ENCODE data around the gene KPNA2. TPM values are rescaled to one million over a fixed set of nuclear protein-coding genes. Genes with fewer than 3 reads are reported as not detected.
A peak's percentile ranks its signal among the peaks of the same experiment; 100 is the strongest.
"Not testable (repeated sequence)": the region's sequence is repeated elsewhere in the genome, so short reads cannot be mapped to it uniquely, and the experiment has no call there.

The KPNA2 gene
- total RNA-seq, 5 donors from 2014 or later (not counting 1 experiment from before 2014, with no cell fraction given) = 10.1 to 58.1 (median 13.9) TPM

DNA sequence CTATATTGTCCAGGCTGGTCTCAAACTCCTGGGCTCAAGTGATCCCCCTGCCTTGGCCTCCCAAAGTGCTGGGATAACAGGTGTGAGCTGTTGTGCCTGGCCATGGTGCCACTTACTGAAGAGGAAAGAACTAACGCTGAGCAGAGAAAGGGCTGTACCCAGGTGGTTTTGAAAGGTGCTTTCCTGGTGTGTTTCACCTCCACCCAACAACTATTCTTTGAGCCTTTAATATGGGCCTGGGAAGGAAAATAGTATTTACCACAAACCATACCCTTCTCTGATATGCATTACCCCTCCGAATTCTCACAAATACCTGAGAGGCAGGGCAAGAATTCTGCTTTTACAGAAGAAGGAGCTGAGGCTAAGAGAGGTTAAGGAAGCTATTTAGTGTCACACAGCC, 24.8 kb downstream of the KPNA2 start:
- Histone ChIP-seq H3K27ac (ENCODE audit: low read length) (no peak overlapping the region), H3K4me1 (ENCODE audit: control insufficient read depth in 1 of 2, extremely low read depth in 1 of 2, insufficient read depth in 2 of 2, low read length in 2 of 2) (peaks cover 0 to 5% of the 10 kb centered on the region in 2 experiments), H3K27me3 (replicated peaks in 1 of 2; ENCODE audit: control insufficient read depth in 2 of 2, extremely low read depth in 1 of 2, insufficient read depth in 2 of 2, low read length in 1 of 2) (peaks cover 0 to 3% of the 10 kb centered on the region in 2 experiments), H3K36me3 (ENCODE audit: control insufficient read depth in 2 of 2, extremely low read depth in 1 of 2, insufficient read depth in 1 of 2, low read length in 1 of 2) (no peaks in the 10 kb centered on the region), H3K4me3 (ENCODE audit: control insufficient read depth in 1 of 2, extremely low read depth in 1 of 2, low read length in 1 of 2) (no peak overlapping the region), H3K9me3 (no peaks in the 10 kb centered on the region)
- DNase-seq = peak in 1 of 35 experiments; percentile 16
- CTCF ChIA-PET = interaction anchor here (0.6 to 1.2 kb wide), 3 partner anchors 31 to 404 kb away, joined by 3 to 5 read pairs (median 4); no protein-coding TSS in a partner anchor
- POLR2A ChIA-PET = no interaction called here
- H3K36me3 Mint-ChIP-seq = no peaks in the 10 kb centered on the region
- H3K27me3 Mint-ChIP-seq = no peaks in the 10 kb centered on the region
- peak overlapping the region in 1 of 3 donors; percentile 15 for H3K4me3 Mint-ChIP-seq
- peaks cover 0 to 35% (median 4%) of the 10 kb centered on the region in 3 donors for H3K4me1 Mint-ChIP-seq
- no peaks in the 10 kb centered on the region for H3K9me3 Mint-ChIP-seq
- WGBS (ENCODE audit: insufficient coverage) = no CpG with 5 or more reads among the region's 2 CpGs
- no peak overlapping the region for H3K27ac Mint-ChIP-seq
- peak in 1 of 4 experiments; percentile 87 for ATAC-seq (replicated peaks in 1 of 4)

DNA sequence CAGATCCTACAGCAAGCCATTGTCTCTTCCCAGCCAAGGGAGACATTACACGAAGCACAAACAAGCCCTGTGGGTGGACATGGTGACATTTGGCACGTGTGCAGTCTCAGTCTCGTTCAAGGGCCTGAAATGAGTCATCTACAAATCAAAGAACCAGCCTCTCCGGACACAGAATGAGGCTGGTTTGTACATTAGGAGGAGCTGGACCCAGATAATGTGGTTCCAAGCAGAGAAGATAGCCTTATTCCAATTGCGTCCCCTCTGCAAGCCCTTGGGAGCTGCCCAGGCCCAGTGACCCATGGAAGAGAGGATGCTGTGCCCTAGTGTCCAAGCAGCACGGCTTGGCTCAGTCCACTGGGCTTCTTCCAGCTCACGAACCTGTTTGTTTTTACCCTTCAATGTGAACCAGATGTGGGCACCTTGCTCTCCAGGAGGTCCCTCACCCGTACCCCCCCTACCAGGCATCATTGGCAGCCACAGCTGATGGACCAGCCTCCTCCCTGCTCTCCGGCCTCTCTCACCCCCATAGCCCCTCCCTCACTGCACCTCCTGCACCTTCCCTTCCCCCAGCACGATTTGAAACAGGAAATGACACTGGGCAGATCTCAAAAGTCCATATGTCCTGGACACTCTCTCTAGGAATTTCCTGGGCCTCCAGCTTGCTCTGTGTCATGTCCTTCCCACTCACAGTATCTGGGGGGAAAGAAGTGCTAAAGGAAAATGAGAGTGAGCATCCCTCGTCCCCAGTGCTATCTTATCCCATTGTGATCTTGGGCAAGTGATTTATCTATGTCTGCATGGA, 26.2 kb downstream of the KPNA2 start:
- 55% methylated on average over 7 of the region's 11 CpGs for WGBS (ENCODE audit: insufficient coverage)
- Histone ChIP-seq H3K27me3 (replicated peaks in 1 of 2; ENCODE audit: control insufficient read depth in 2 of 2, extremely low read depth in 1 of 2, insufficient read depth in 2 of 2, low read length in 1 of 2) (peaks cover 0 to 3% of the 10 kb centered on the region in 2 experiments), H3K36me3 (ENCODE audit: control insufficient read depth in 2 of 2, extremely low read depth in 1 of 2, insufficient read depth in 1 of 2, low read length in 1 of 2) (no peaks in the 10 kb centered on the region), H3K4me1 (ENCODE audit: control insufficient read depth in 1 of 2, extremely low read depth in 1 of 2, insufficient read depth in 2 of 2, low read length in 2 of 2) (peaks cover 0 to 5% of the 10 kb centered on the region in 2 experiments), H3K9me3 (no peaks in the 10 kb centered on the region), H3K27ac (ENCODE audit: low read length) (no peak overlapping the region), H3K4me3 (ENCODE audit: control insufficient read depth in 1 of 2, extremely low read depth in 1 of 2, low read length in 1 of 2) (no peak overlapping the region)
- H3K4me1 Mint-ChIP-seq = peaks cover 0 to 35% (median 4%) of the 10 kb centered on the region in 3 donors
- H3K27me3 Mint-ChIP-seq = no peaks in the 10 kb centered on the region
- ChIA-PET POLR2A (no interaction called here), CTCF (no interaction called here)
- ATAC-seq (replicated peaks in 1 of 4) (no peak), DNase-seq (no peak)
- no peaks in the 10 kb centered on the region for H3K9me3 Mint-ChIP-seq
- H3K36me3 Mint-ChIP-seq = no peaks in the 10 kb centered on the region
- no peak overlapping the region for H3K4me3 Mint-ChIP-seq
- H3K27ac Mint-ChIP-seq = no peak overlapping the region

DNA sequence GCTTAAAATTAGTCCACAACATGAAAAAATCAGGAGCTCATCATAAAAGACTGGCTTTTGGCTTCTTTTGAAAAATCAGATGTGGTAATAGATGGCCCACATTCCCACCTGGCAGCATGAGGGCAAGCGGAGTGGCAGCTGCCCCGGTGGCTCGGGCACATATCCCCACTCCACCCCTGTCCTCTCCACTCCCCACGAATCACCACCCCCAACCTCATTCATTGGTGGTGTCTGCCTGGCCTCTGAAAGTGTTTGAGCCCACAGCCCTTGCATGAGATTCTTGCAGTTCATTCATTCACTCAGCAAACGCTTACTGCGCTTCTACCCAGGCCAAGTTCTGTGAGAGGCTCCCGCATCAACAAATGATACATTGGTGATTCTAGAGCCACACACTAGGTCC, 29.8 kb downstream of the KPNA2 start:
- not testable (repeated sequence) for H3K27me3 ChIP-seq (replicated peaks in 1 of 2; ENCODE audit: control insufficient read depth in 2 of 2, extremely low read depth in 1 of 2, insufficient read depth in 2 of 2, low read length in 1 of 2); H3K27ac Mint-ChIP-seq; H3K27me3 Mint-ChIP-seq; H3K36me3 ChIP-seq (ENCODE audit: control insufficient read depth in 2 of 2, extremely low read depth in 1 of 2, insufficient read depth in 1 of 2, low read length in 1 of 2); H3K27ac ChIP-seq (ENCODE audit: low read length); H3K4me3 Mint-ChIP-seq; H3K4me1 ChIP-seq (ENCODE audit: control insufficient read depth in 1 of 2, extremely low read depth in 1 of 2, insufficient read depth in 2 of 2, low read length in 2 of 2); H3K4me1 Mint-ChIP-seq; DNase-seq; H3K4me3 ChIP-seq (ENCODE audit: control insufficient read depth in 1 of 2, extremely low read depth in 1 of 2, low read length in 1 of 2); H3K9me3 Mint-ChIP-seq; H3K9me3 ChIP-seq; ATAC-seq (replicated peaks in 1 of 4); H3K36me3 Mint-ChIP-seq
- POLR2A ChIA-PET = interaction anchor here (0.6 kb wide), 2 partner anchors 22 to 117 kb away, joined by 3 to 4 read pairs; no protein-coding TSS in a partner anchor
- 81% methylated on average over 3 of the region's 7 CpGs for WGBS (ENCODE audit: insufficient coverage)
- CTCF ChIA-PET = interaction anchor here in 1 of 2 donors (0.7 kb wide), 1 partner anchor 54 kb away, joined by 3 read pairs; no protein-coding TSS in a partner anchor

DNA sequence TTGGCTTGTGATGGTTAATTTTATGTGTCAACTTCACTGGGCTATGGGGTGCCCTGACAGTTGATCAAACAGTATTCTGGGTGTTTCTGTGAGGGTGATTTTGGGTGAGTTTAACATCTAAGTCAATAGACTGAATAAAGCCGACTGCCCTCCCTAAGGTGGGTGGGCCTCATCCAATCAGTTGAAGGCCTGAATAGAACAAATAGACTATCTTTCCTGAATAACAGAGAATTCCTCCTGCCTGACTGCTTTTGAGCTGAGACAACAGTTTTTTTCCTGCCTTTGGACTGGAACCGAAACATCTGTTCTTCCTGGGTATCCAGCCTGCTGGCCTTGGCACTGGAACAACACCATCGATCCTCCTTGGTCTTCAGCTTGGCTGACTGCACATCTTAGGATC, 33.0 kb downstream of the KPNA2 start:
- H3K27me3 Mint-ChIP-seq; H3K9me3 ChIP-seq; H3K4me3 ChIP-seq (ENCODE audit: control insufficient read depth in 1 of 2, extremely low read depth in 1 of 2, low read length in 1 of 2); H3K27ac Mint-ChIP-seq; H3K4me1 Mint-ChIP-seq; H3K27ac ChIP-seq (ENCODE audit: low read length); H3K36me3 Mint-ChIP-seq; CTCF ChIA-PET; H3K27me3 ChIP-seq (replicated peaks in 1 of 2; ENCODE audit: control insufficient read depth in 2 of 2, extremely low read depth in 1 of 2, insufficient read depth in 2 of 2, low read length in 1 of 2); H3K4me1 ChIP-seq (ENCODE audit: control insufficient read depth in 1 of 2, extremely low read depth in 1 of 2, insufficient read depth in 2 of 2, low read length in 2 of 2); H3K36me3 ChIP-seq (ENCODE audit: control insufficient read depth in 2 of 2, extremely low read depth in 1 of 2, insufficient read depth in 1 of 2, low read length in 1 of 2); POLR2A ChIA-PET; ATAC-seq (replicated peaks in 1 of 4); H3K4me3 Mint-ChIP-seq; H3K9me3 Mint-ChIP-seq; DNase-seq: not testable (repeated sequence)
- WGBS (ENCODE audit: insufficient coverage) = 100% methylated on average over 1 of the region's 3 CpGs

- not testable (repeated sequence) for H3K4me3 ChIP-seq (ENCODE audit: control insufficient read depth in 1 of 2, extremely low read depth in 1 of 2, low read length in 1 of 2); DNase-seq; H3K27ac ChIP-seq (ENCODE audit: low read length); H3K36me3 Mint-ChIP-seq; H3K4me1 Mint-ChIP-seq; H3K9me3 Mint-ChIP-seq; H3K27me3 ChIP-seq (replicated peaks in 1 of 2; ENCODE audit: control insufficient read depth in 2 of 2, extremely low read depth in 1 of 2, insufficient read depth in 2 of 2, low read length in 1 of 2); H3K9me3 ChIP-seq; H3K27ac Mint-ChIP-seq; H3K4me1 ChIP-seq (ENCODE audit: control insufficient read depth in 1 of 2, extremely low read depth in 1 of 2, insufficient read depth in 2 of 2, low read length in 2 of 2); H3K4me3 Mint-ChIP-seq; H3K27me3 Mint-ChIP-seq; H3K36me3 ChIP-seq (ENCODE audit: control insufficient read depth in 2 of 2, extremely low read depth in 1 of 2, insufficient read depth in 1 of 2, low read length in 1 of 2)
- POLR2A ChIA-PET = interaction anchor here in 1 of 2 donors (0.6 kb wide), 1 partner anchor 367 kb away, joined by 13 read pairs; no protein-coding TSS in a partner anchor
- peak in 1 of 4 experiments; percentile 27 for ATAC-seq (replicated peaks in 1 of 4)
- CTCF ChIA-PET = interaction anchor here in 1 of 2 donors (0.6 kb wide), 1 partner anchor 865 kb away, joined by 5 read pairs; no protein-coding TSS in a partner anchor
- 86% methylated on average over 9 of the region's 15 CpGs for WGBS (ENCODE audit: insufficient coverage)
Observed at GRCh38 chr17:68070582-68071444, 35.3 kb downstream of the KPNA2 start.

DNA sequence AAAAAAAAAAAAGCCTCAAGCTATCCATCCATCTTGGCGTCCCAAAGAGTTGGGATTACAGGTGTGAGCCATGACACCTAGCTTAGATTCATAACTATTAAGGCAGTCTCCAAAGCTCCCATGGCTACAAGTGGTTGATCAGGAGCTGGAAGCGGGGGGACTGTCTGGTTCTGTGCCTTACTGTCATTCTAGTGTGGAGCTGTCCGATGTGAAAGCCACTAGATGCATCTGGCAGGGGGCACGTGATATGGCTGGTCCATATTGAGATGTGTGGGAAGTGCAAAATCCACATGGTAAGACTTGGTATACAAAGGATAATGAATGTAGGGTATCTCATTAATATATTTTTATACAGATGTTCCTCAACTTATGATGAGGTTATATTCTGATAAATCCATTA, 38.7 kb downstream of the KPNA2 start:
- no peaks in the 10 kb centered on the region for H3K9me3 ChIP-seq
- ATAC-seq (replicated peaks in 1 of 4) = no peak
- POLR2A ChIA-PET = interaction anchor here in 1 of 2 donors (0.7 kb wide), 1 partner anchor 107 kb away, joined by 6 read pairs; no protein-coding TSS in a partner anchor
- H3K4me1 Mint-ChIP-seq = no peaks in the 10 kb centered on the region
- no CpG with 5 or more reads among the region's 4 CpGs for WGBS (ENCODE audit: insufficient coverage)
- H3K4me3 Mint-ChIP-seq = no peak overlapping the region
- no peaks in the 10 kb centered on the region for H3K4me1 ChIP-seq (ENCODE audit: control insufficient read depth in 1 of 2, extremely low read depth in 1 of 2, insufficient read depth in 2 of 2, low read length in 2 of 2)
- no peaks in the 10 kb centered on the region for H3K27me3 ChIP-seq (replicated peaks in 1 of 2; ENCODE audit: control insufficient read depth in 2 of 2, extremely low read depth in 1 of 2, insufficient read depth in 2 of 2, low read length in 1 of 2)
- no peak for DNase-seq
- CTCF ChIA-PET = no interaction called here
- H3K4me3 ChIP-seq (ENCODE audit: control insufficient read depth in 1 of 2, extremely low read depth in 1 of 2, low read length in 1 of 2) = no peak overlapping the region
- no peak overlapping the region for H3K27ac ChIP-seq (ENCODE audit: low read length)
- H3K27ac Mint-ChIP-seq = no peak overlapping the region
- H3K27me3 Mint-ChIP-seq = no peaks in the 10 kb centered on the region
- H3K36me3 ChIP-seq (ENCODE audit: control insufficient read depth in 2 of 2, extremely low read depth in 1 of 2, insufficient read depth in 1 of 2, low read length in 1 of 2) = peaks cover 0 to 4% of the 10 kb centered on the region in 2 donors
- no peaks in the 10 kb centered on the region for H3K36me3 Mint-ChIP-seq
- H3K9me3 Mint-ChIP-seq = no peaks in the 10 kb centered on the region
